NCI-H1694 treated with DMSO at 0.1 percent for 48 hours (cell line): ENCODE data around the gene SERHL2.
"Not testable (repeated sequence)": the region's sequence is repeated elsewhere in the genome, so short reads cannot be mapped to it uniquely, and the experiment has no call there.

Source experiments
- DNase-seq: peaks from one replicate; lab custom pipeline; 2025; lab: John Stamatoyannopoulos, UW

SERHL2 gene

DNA sequence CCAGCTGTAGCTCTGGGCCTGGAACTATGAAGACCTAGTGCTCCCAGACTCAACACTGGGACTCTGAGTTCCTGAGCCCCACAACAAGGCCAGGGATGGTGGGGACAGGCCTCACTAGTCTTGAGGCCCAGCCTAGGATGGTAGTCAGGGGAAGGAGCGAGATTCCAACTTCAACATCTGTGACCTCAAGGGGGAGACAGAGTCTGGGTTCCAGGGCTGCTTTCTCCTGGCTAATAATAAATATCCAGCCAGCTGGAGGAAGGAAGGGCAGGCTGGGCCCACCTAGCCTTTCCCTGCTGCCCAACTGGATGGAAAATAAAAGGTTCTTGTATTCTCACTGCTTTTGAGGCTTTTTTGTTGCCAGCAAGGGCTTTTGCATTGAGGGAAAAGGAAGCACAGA is 20.3 kb downstream of the SERHL2 start:
- DNase-seq: not testable (repeated sequence)

DNA sequence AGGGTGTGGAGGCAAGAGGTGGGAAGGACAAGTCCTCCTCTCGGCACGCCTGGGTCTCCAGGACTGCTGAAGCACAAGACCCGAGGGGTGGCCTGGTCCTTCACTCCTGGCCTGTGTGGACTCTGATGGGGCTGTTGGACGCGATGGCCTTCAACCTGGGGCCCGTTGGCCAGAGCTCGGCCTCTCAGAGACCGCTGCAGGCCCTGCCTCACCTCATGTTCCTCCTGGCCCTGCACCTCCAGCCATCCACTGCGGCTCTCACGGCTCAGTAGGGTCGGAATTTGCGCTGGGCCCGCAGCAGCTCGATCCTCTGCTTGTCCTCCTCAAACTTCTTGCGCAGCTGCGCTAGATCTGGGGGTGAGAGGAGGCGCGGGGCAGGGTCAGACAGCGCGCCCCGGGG is 20.7 kb downstream of the SERHL2 start:
- not testable (repeated sequence) for DNase-seq

DNA sequence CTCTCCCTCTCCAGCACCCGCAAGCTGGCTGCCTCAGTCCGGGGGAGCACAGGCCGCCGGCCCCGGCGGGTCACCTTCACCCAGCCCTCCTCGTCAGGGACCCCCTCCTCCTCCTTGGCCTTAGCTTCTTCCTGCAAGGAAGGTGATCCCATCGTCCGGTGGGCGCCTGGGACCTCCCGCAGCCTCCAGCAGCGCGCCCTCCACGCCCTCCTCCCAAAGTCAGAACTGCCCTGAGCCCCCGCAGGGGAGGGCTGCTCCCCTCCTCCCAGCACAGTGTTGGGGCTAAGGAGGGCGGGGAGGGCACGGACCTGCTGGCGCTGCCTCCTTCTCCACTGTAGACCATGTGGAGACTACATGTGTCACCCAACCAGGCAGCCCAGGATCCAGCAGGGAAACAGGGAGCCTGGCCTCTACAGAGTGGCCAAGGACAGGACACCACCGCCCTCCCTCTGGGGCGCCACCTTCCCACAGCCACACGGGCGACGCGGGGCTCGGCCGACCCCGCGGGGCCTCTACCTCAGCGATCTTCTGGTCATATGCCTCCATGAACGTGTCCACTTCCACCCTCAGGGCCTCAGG is 22.3 kb downstream of the SERHL2 start:
- DNase-seq: not testable (repeated sequence)

DNA sequence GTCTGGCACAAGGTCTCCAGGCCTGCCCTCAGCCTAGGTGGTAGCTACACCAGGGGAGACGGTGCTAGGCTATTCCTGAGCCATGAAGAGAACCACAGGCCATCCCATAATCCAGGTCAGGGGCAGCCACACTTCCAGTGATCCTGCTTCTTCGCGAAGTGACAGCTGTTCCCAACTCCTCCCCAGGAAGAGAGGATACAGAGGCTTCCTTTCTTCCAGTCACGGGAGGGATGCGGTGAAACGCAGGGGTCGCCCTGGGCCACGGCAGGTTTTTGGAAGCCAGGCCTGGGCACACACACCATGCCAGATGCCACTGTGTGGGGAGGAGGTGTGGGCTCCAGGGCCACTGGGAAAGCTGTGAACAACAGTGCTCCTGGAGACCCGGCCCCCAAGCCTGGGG is 23.4 kb downstream of the SERHL2 start:
- not testable (repeated sequence) for DNase-seq

DNA sequence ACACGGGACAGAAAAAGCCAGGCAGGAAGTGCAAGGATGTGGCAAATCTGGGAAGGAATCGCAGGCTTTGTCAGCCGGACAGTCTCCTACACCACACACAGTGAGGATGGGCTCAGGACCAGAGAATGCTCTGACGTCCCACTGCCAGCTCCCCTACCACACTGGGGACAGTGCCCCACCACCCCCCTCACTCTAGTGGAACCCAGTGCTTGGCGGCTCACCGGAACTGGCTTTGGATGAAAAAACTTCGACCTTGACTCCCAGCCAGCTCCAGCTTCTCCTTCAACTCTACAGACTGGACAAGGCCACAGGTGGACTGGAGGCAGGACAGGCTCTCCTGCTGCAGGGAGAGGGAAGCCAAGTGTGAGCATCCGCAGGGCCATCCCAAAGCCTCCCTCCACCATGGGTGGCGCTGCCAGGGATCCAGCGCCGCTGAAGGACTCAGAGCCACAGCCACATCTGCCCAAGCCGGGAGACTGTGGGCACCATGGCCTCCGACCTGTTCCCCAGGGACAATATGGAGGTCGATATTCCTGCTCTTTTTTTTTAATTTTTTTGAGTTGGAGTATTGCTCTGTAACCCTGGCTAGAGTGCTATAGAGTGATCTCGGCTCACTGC is 24.0 kb downstream of the SERHL2 start:
- no peak for DNase-seq

DNA sequence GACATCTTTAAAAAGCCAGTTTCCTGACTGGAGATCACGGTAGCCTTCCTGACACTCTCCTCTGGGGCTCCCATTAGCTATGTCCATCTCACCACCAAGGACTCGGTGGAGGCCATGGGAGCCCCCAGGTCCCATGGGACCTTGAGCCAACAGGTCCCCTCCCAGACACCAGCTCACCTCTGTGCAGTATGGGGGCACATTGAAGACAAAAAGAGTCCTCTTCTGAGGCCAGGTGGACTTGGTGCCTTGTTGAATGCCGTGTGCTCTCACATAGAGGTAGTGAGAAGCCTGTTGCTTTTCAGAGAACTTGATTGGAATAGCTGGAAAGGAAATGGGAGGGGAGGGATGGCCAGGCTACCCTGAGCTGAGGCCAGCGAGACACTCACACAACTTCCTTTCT is 26.3 kb downstream of the SERHL2 start:
- DNase-seq: not testable (repeated sequence)

DNA sequence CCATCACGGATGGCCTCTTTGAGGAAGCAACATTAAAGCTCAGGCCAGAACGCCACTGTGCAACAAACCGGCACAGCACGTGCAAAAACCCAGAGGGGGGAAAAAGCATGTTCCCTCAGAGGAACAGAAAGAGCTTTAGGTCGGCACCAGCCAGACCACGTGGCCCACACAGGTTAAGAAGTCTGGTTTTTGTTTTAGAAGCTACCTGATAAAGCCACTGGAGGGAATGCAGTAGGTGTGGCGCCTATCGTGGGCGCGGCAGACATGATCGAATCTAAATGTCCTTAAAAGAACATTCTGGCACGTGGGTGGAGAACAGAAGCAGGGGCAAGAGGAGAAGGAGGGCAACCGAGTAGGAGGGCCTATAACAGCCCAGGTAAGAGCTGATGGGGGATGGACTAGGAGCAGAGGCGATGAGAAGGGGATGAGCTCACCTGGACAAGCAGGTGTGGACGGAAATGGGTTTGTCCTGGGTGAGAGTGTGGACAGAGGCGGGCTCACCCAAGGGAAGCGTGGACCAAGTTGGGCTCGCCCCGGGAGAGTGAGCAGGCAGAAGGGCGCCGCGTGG is 27.5 kb downstream of the SERHL2 start:
- DNase-seq: not testable (repeated sequence)

DNA sequence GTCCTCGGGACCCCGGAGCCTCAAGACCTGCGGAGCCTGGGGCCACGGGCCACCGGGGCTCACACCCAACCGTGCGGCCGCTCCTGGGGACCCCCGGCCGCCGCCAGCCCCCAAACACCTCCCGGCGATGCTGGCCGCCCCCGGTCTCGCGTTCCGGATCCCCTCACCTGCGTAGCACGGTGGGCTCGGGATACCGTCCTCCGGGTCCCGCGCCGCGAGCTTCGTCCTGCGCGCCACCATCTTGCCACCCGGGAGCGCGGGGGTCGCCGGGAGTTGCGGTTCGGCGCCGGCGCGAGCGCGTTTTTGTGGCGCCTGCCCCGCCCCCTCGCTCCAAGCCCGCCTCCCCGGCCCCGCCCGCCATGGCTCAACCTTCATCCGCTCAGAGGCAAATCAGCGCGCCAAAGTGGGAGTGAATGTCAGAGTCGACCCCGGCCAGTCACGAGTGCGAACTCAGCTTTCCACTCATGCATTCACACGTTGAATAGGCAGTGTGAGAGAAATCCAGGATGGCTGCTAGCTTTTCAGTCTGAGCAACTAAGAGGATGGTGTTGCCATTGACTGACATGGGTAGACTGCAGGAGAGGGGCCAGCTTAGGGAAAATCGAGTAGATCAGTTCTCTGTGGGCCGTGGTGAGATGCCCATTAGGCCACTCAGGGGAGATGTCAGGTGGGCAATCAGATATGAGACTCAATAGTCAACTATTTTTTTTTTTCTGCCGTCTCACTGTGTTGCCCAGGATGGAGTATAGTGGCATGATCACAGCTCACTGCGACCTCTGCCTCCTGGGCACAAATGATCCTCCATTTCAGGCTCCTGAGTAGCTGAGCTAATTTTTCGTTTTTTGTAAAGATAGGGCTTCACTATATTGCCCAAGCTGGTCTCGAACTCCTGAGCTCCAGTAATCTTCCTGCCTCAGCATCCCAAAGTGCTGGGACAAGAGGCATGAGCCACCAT is 28.3 kb downstream of the SERHL2 start:
- DNase-seq: peak; percentile 53

DNA sequence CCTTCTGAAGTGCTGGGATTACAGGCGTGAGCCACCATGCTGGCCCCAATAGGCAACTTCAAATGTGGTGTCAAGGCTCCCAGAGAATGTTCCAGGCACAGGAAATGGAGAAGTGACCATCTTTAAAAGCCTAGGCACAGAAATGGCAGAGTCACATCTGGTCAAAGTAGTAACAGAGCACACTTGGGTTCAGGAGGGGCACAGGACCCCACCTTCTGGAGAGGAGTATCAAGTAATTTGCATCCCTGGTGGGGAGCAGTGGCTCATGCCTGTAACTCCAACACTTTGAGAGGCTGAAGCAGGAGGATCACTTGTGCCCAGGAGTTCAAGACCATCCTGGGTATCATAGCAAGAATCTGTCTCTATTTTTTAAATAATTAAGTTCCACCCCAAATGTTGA is 29.2 kb downstream of the SERHL2 start:
- DNase-seq: no peak

DNA sequence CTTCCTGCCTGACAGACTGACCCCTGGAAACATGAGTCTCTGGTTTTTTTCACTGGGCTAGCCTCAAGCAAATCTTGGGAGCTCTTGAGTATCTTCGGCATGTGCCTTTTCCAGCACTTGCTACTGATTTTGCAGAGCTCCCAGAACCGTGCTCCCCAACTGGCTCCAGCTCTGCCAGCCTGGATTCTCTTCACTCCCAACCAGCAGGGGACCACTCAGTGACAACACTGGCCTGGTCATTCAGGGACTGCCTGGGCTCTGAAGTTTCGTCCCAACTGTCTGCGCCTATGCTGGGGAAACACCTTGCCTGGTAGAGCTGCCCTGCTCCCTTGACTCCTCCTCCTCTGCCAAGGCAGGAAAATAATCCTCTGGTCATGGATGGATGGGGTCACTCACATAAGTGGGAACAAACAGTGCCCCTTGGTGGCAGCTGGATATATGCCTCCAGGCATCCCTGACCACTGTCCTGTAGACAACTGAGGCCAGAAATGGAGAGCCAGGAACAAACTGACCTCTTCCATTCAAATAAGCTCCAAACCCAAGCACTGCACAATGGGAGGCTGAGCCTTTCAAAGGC is 30.7 kb downstream of the SERHL2 start:
- DNase-seq: no peak

DNA sequence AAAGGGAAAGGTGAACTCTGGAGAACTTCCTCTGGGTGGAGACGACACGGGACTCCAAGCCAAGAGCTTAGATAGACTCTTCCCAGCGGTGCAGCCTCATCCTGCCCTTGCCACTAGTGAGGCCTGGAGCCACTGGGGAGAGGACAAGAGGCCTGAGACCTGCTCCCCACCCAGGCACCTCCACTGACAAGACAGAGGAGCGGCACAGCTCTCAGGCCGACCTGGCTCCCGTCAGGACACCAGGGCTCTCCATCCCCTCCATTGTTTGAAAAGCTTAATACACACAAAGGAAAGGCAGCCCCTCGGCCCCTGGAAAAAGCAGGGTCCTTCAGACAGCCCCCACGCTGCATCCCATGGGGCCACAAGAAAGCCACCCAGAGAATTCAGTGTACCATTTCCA is 31.3 kb downstream of the SERHL2 start:
- DNase-seq: no peak

DNA sequence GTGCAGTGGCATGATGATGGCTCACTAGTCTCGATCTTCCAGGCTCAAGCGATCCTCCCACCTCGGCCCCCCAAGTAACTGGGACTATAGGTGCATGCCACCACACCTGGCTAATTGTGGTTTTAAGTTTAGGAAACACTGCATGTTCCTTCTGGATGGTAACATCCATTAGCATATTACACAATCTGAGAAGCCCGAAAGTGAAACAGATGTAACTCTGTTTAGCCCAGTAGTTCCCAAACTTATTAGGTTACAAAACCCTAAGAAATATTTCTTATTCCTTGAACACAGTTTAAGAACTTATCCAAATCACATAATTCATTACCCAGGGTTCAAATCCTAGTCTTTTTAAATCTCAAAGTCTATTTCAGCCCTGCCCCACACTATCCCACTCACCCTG is 32.6 kb downstream of the SERHL2 start:
- DNase-seq: no peak

DNA sequence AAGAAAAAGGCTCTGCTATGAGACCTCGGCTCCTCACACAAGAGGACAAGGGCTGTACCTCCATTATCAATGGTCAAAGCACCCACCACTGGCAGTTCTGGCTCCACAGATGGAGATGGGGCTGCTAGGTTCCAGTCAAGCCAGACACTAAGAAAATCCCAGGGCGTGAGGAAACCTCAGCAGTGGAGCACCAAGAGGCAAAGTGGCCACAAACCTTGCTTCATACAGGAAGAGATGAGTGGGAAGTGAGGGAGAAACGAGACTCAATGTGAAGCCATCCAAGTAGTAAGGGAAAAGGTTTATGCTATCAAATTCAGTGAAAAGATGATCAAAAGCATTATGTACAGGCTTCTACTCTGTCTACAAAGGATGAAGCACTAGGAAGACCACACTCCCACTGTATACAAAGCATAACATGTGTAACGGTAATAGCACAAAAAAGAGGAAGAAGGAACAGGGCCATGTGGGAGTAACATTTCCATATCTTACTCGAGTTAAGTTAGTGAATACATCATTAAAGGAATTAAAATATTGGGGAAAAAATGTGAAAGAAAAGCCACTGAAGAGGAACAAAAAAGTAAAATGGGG is 33.9 kb downstream of the SERHL2 start:
- DNase-seq: no peak

DNA sequence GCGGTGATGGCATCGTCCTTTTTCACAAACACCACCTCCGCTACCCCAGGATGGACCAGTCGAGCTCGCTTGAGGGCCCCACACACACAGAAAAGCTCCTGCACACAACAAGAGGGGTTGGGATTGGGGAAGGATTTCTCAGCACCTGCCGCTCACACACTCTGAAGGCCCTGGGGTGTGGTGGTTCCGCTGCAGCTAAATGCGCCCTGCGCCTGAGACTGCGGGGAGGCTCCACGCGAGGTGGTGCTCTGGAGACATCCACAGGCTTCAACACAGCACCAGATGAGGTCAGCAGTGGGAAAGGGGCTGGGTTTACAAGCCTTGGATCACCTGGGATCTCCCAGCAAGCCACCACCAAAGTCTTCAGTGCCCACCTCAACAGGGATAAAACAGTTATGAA is 38.2 kb downstream of the SERHL2 start:
- no peak for DNase-seq

DNA sequence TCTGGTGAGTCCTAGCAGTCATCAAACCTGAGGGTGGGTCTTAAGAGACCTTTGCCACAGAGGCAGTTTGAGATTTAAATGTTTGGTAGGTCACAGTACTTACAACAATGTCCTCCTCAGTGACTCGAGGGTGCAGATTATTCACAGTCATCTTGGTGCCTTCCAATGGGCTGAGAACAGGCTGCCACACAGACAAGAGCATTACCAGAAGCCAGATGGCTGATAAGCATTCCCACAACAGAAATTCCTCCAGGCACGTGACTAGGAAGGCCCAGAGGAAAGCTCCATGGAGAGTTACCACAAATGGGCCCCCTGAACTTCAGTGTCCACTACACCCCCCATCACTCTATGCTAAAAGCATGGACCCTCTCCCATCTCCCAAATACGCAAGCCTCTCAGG is 41.7 kb downstream of the SERHL2 start:
- DNase-seq: no peak

DNA sequence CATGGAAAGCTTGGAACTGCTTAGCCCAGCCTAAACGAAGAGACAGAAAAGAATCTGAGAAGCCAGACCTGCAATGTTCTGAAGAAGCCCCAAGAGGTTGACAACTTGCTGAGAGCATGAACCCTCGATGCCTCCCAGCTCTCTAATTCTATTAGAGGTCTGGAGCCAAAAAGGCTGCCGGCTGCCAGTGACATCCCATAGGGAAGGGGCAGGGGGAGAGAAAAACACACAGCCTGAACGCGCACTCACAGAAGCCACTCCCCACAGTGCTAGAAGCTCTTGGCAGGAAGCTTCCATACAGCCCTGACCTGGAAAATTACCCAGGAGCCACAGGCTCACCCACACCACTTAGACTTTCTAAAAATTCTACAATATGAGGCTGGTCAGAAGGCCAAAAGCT is 42.6 kb downstream of the SERHL2 start:
- no peak for DNase-seq

DNA sequence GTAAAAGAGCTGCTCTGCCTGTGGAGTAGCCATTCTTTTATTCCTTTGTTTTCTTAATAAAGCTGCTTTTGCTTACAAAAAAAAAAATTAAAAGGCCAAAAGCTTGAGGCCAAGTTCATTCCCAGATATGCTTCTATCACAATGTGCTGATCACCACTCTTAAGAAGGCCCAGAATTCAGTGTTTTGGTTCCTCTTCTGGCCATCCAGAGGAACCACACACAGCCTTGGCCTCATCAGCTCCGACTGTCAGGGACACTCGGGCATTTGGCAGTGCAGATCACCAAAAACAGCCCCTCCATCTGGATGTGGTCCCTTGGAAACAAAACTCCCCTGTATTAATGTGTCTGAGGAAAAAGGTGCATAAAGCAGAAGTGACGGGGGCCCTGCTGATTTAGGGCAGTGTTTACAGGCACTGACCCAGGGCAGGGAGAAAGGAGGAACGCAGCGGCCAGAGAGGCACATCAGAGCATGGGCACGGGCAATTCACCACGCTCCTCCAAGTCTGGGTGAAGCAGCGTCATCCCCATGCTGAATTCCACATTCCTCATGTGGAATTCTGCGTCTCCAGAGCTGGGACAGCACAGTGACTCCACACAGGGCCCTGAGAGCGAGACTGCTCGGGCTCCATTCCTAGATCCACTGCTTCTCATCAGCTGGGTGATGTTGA is 43.2 kb downstream of the SERHL2 start:
- no peak for DNase-seq

DNA sequence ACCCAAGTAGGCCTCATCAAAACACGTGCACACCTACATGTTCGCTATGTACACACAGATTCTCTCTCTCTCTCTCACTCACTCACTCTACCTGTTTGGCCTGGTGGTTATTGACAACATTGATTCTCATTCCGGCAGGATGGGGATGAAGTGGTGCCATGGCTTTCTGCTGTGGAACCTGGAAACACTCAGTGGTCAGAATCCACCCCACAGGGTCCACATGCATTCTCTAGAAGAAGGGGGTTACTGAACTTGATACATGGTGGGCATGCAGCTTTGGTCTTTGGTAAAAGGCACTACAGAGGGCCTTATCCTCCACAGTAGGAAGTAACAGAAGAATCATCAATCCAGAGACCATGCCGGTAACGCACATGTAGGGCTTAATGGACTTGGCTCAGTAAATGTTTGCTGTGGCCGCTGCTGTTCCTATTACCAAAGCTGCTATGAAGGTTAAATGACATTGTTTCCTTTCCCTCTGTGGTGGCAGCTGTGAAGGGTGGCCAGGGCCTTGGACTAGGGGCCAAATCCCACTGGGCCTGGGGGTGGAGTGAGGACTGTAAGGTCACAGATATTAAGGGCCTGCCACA is 48.2 kb downstream of the SERHL2 start:
- DNase-seq: no peak

DNA sequence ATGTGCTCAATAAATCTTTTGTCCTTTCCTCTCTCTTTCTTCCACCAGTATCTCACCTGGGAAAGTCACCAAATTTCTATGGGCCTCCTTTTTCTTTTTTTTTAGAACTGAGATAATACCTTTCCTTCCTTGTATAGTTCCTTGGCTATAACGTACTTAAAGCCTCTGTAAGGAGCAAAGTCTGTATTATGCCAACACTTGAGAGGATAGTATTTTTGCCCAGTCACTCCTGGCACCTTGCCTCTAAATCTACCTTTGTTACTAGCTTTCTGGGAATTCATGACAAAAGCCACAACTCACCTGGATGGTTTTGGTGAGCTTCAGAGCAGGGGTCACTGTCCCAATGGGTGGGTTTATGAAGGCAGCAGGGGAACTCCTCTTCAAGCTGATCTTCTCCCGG is 48.7 kb downstream of the SERHL2 start:
- DNase-seq: no peak

DNA sequence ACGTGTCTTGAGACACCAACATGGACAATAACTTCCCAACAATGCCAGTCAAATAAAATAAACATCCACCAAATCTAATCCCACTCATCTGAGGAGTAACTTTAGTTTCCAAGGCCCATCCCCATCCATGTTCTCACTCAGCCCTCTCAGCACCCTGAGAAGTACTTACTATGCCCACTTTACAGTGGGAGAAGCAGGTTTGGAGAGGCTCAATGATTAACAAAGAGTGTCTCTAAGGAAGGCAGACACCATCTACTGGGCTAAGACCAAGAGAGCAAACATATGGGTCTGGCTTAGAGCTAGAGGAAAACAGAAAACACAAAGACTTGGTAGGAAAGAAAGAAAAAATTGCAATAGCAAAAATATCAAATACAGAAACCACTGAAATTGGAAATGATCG is 49.7 kb downstream of the SERHL2 start:
- DNase-seq: no peak

DNA sequence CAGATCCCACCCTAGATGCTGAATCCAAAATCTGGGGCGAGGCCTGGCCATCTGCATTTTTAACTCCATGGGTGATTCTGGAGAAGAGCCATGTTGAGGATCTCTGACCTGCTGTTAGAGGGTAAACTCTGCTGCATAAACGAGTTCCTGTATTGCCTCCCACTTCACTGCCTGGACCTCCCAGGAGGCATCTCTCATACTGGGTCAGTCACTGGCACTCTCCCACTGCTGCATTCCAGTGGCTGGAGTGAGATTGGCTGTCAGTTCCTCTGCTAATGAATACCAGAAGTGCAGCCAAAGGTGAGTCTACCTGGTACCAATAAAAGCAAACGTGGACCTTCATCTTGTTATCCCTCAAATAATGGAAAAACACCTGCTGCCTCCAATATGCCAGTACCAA is 50.6 kb downstream of the SERHL2 start:
- DNase-seq: no peak
